Activated CD4-positive, alpha-beta T cell treated with anti-CD3 and anti-CD28 coated beads, Interleukin-2, amount 50 U/mL, for 4 hours (primary cell): ENCODE data around the gene C2orf15.
"Not testable (repeated sequence)": the region's sequence is repeated elsewhere in the genome, so short reads cannot be mapped to it uniquely, and the experiment has no call there.

Experiments used
- DNase-seq, 2 experiments: peaks; one replicate each; pipeline ENCODE4 v3.0.0-alpha.2; 2020

The C2orf15 gene, protein sequence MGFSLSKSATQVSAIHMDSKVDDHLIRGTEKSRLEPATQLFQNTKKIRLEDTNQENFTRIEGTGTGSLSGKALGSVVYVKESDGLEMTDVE

DNA sequence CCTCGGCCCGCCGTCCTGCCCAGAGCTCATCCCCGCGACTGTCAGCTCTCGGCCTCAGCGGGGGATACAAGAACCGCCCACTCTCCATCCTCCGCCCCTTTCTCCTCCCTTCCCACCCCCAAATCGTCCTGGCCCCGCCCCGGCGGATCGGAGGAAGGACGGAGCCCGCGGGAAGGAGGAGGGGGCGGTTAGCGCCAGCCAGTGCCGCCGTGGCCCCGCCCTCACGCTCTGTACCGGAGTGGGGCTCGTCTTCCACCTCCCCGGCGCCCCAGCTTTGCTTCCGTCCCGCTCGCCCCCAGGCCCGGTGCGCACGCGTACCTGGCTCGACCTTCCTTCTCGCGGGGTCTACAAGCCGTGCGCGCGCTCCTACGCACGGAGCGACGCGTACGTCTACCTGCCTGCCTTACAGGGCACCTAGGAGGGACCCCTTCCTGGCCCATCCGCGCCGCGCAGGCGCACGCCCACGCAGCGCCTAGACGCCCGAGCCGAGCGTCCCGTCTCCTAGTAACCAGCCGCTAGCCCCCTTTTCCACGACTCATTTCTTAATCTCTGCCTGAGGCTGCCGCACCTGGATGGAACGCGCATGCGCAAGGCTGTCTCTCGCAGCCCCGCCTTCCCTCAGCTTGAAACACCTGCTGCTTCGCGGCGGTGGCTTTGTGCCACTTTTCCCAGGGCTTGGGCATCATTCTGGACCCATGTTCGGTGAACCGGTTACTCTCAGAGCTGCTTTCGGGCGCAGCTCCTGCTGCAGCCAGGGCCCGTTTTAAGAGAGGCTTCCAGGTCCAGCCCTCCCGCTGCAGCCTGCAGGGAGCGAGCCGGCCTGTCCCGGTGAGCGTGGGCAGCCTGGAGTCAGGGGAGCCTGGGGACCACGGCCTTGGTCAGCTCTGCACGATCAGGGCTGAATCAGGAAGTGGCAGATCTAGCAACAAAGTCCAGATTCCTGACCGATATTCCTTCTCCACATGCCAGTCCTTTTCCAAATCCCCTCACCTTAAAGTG lies at the start of gene C2orf15:
TSS of gene C2orf15 (plus strand) at position 598 of the 999 bp plus-strand sequence. CDS start 8,852 bp downstream, outside the sequence.
- peak; percentile 96 to 97 for DNase-seq

DNA sequence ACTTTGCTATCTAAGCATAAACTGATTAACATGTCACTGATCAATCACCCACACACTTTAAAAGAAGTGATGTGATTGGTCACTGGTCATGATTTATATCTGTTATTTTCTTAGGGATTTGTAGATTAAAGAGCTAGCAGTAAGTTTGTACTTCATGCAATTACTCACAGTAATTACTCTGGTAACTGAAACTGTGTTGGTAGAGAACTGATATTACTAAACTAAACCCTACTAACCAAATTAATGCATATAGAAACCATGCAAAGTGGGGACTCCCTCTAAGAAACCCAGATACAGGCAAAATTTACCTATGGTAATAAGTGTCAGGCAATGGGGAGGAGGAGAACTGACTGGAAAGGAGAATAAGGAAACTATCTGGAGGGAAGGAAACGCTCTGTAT lies 44.8 kb upstream of the C2orf15 start:
- no peak for DNase-seq

DNA sequence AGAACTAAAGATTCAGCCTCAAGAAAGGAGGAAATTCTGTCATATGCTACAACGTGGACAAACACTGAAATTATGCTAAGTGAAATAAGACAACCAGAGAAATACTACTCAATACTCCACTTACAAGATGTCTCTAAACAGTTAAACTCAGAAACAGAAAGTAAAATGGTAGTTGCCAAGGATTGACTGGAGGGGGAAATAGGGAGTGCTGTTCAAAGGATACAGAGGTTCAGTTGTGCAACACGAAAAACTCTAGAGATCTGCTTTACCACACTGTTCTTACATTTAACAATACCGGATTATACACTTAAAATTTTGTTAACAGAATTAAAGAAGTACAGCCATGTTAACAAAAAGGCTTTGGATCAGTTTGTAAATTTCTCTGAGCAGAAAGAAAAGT lies 39.8 kb upstream of the C2orf15 start:
- DNase-seq, result no peak

DNA sequence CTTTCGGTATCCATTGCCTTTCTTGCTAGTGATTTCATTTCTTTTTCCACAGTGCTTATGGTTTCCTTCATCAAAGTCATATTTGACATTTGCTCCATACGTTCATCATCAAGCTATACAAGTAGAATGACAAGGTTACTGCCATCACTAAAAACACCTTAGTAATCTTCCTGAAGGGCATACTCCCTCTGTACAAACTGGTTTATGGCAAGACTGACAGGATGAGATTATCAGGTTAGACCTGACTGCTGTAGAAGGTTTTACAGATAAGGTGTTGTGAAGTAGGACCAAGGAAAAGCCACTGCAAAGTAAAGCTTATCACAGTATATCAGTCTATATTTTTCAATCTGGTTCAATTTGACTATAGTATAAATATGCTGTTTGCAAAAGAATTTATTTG lies 37.5 kb upstream of the C2orf15 start:
- no peak for DNase-seq

DNA sequence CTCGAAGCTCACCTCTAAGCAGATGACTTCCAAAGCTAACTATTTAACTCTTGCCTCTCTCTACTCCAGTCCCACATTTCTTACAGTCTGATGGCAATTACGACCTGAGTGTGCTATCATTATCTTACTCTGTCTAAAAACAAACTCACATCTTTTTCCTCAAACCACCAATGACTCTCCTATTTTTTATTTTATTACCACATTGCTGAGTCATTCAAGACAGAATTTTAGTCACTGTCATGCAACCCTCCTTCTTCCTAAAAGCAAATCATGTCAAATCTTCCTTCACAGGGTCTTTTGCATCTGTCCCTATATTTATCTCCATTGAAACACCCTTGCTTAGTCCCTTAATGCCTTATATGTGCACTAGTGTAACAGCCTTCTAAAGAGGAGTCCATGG lies 34.6 kb upstream of the C2orf15 start:
- no peak for DNase-seq

DNA sequence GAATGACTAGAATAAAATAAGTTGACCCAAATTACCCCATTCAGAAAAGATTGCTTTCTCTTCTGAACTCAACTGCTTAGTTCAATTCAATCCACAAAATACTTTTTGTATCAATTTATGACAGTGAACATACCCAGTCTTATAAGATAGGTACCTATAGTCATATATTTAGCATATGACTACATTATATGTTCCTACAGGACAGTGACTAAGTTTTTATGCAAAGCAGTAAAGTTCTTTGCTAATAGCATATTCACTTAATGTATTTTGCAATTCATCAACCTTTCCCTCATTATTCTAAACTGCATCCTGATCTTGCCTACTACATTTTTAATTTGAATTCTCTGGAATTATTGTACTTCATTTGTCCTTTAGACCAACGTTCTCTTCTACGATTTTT lies 30.3 kb upstream of the C2orf15 start:
- no peak for DNase-seq

DNA sequence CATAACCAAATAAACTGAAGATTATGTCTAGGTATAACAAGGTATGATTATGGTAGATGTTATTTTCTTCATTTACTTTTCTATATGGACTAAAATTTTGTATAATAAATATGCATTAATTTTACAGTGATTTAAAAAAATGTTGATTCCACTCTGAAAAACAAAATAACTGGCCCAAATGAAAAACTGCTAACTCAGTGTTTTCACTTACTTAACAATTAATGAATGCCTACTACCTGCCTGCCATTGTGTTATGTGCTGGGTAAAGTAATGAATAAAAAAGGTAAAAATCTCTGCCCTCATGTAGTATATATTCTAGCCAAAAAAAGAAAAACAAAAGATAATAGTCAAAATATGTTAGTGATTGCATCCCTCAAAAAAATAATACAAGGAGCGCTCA lies 29.6 kb upstream of the C2orf15 start:
- no peak for DNase-seq

DNA sequence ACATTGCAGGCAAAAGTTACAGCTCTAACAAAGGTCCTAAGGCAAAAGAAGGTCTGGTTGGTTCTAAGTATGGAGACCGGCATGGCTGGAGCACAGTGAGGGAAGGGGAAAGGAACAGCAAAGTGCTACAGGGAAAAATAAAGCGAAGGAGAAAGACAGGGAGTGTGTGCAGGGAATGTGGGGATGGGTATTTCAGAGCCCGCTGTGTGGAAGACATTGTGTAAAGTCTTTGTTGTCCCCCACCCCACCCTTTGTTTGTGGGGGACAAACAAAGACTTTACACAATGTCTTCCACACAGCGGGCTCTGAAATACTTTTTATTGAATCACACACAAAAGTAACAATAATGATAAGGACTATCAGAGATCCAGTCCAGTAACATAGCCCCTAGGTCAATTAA lies 28.9 kb upstream of the C2orf15 start:
- DNase-seq, result no peak

DNA sequence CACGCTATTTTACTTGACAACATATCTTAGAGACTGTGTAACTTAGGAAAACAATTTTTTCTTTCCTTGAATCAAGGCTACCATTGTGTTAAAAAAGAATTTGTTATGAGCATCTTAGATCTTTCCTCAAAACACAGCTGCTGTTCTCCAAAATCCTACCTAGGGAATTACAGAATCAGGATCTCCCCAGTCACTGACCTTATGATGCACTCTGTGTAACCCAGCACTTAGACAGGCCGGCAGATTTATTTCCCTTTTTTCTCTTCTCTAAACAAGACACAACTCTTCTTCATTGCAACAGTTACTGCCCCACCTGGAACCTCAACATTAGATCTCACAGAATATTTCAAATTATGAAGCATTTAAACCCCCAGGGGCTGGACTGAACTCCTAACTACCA lies 13.5 kb upstream of the C2orf15 start:
- no peak for DNase-seq

DNA sequence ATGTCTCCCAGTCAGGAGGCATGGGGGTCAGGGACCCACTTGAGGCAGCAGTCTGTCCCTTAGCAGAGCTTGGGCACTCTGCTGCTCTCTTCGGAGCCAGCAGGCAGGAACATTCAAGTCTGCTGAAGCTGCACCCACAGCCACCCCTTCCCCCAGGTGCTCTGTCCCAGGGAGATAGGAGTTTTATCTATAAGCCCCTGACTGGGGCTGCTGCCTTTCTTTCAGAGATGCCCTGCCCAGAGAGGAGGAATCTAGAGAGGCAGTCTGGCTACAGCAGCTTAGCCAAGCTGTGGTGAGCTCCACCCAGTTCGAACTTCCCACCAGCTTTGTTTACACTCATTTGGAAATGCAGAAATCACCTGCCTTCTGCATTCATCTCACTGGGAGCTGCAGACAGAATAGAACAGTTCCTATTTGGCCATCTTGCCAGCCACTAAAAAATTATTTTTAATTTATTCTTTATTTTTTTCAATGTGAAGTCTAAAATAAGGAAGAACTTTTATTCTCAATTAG lies 6.4 kb upstream of the C2orf15 start:
- not testable (repeated sequence) for DNase-seq

DNA sequence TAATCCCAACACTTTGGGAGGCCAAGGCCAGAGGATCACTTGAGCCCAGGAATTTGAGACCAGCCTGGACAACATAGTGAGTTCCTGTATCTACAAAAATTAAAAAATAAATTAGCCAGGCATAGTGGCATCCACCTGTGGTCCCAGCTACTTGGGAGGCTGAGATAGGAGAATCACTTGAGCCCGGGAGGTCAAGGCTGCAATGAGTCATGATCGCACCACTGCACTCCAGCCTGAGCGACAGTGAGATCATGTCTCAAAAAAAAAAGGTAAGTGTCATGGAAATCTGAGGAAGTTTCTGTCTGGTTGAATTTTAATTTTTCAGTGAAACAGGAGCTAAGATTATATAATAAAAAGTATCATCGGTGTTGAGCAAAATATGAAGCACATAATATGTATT lies 2.5 kb upstream of the C2orf15 start:
- DNase-seq, result no peak

DNA sequence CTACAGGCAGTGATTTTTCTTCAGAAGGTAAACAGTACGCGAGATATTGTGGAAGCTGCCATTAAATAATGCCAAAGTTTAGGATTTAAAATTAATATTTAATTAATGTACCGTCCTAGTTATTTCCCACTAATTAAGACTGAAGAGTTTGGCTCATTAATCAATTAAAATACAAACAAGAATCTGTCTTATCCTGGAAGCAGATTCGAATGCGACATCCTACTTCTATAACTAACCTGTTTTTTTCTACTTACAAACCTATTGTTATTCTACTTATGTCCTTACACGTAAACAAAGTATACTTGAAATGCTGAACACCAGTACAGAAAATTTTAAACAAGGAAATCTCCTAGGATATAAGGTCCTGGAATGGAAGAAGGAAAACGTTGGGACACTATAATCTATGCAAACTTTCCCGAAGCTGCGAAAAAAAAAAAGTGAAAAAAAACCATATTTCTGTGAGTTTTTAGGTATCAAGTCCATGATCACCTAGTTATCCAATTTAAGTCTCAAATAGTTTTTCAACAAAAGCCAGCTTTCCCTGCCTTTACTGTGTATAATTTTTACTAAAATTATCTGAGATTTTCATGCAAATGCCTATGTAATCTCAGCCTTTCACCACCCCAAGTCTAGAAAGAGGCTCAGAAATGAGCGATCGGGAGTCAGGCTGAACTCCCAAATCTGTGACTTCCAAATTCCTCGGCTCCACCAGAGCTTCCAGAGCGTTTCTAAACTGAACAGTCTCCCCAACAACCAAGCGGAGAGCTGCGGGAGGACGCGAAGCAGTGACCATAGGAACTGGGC lies 1.2 kb upstream of the C2orf15 start:
- DNase-seq, result no peak

DNA sequence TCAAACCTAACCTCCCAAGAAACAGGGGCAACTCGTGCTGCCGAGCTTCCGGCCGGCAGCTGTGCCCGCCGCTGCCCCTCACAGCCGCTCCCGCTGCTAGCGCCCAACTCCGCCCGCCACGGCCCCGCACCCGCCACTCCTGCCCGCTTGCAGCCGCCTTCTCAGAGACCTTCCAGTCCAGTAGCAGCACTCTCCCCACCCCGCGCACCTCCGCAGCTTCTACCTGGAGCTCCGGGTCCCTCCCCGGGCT lies 722 bp upstream of the C2orf15 start:
- DNase-seq, result no peak

DNA sequence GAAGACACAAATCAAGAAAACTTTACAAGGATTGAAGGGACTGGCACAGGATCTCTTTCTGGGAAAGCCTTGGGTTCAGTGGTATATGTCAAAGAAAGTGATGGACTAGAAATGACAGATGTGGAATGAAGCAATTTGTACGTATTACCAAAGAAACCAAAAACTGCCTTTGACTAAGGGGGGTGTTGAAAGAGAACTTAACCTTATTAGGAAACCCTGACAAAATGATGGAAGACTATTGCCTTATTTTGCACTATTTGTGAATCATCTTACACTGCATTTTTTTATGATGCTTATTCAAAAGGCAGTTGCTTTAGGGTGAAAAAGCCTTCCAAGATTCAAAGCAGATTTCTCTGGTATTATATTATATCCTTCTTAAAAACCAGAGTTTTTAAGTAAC lies 9.2 kb downstream of the C2orf15 start:
- DNase-seq, result no peak

DNA sequence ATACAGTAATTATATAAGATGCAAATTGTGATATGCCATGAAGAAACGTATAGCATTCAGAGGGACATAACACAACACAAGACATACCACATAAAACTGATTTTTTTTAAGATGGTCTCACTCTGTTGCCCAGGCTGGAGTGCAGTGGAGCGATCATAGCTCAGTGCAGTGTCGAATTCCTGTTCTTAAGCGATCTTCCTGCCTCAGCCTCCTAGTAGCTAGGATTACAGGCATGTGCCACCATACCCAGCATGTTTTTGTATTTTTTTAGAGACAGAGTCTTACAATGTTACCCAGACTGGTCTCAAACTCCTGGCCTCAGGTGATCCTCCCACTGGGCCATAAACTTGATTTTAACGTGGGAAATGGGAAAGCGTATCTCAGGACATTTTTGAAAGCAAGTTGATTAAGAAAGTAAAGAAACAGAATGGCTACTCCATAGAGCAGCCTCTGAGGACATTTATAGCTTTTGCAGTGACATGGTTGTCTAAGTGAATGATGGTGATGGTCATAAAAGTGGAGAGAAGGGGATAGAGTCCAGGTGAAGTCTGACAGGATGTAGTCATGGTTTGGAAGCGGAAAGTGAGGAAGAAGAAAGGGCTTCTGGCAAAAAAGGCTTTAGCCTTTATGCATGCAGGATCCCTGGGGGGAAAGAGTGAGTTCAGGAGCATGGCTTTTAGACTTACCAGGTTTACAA lies 10.8 kb downstream of the C2orf15 start:
- DNase-seq, result no peak

DNA sequence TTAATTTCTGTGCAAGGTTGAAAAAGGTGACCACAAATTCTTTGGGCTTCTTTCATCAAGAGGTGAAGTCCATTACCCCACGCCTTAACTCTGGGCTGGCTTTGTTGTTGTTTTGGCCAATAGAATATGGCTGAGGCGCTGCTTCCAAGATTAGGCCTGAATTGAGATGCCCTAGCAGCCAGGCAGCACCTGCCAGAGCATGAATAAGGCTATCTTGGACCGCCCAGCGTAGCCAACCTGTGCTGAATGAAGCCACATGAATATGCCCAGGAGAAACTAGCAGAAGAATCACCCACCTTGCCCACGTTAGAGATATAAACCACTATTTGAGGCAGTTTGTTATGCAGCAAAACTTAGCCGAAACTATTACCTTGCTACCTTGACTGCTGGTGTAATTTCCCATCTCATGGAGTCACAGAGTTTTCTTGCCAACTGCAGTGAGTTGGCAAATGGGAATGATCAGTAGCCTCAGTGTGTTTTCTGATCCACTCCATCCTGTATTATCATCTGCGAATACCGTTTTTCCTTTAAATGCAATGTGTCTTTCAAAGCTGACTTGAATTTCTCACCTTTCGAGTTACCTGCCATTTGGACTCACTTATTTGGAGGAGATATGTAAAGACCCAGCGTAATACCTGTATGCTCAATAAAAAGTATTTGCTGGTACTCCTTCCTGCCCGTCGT lies 12.6 kb downstream of the C2orf15 start:
- DNase-seq, result no peak

DNA sequence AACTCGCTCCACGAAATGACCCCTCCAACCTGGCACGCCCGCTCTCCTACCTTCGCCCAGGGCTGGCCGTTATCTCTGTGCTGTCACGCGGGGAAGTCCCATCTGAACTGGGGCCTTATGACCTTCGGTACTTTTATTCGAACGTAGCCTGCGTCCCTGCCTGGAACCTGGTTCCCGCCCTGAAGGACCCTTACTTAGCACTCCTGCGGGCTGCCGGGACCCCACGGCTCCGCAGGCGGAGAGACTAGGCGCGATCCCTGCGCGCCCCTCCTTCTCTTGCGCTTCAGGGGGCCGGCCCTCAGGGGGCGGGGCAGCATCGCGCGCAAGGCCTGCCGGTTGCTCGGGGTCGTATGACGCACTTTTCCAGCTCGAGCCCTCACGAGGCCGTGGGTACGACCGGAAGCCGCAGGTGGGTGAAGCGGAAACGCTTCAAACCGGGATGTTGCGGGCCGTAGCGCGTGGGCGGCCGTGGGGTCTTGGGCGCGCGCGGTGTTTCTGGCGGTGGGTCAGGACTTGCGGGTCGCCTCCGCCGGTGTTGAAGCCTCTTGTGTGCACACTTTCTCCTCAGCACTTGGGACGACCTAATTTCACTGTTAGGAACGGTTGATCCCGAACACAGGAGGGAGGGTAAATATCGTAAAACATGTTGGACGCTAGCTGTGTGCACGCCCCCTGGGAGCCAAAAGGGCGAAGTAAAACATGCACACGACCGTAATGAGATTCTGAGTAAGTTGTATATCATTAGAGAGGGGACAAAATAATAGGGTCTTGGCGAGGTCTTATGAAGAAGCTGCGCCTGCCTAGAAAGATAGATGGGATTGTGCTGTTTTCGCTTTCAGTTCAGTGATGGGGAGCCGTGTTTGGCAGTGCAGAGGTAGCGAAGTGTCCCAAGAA lies 13.4 kb downstream of the C2orf15 start, which contains the start of the genes LIPT1 and TSGA10:
TSS of gene LIPT1 (plus strand) at position 325 of the 894 bp plus-strand sequence. CDS start 6,991 bp downstream, outside the sequence.
TSS of gene TSGA10 (minus strand) at position 300 of the 894 bp plus-strand sequence. CDS start 45,503 bp downstream, outside the sequence.
- DNase-seq, result peak; percentile 85 to 89

DNA sequence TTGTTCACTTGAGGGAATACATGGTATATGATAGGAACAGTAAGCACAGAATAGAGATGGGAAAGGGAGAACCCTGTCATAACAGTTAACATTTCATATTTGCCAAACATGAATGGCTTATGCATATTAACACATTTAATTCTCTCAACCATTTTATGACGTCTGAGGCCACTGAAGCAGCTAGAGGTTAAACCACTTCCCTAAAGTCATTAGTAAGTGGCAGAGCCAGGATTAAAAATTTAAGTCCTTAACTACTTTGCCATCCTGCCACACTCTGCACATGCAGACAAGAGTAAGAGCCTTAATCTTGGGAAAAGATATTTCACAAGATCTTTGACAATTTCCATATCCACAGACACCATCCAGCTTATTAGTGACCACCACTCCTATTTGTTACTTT lies 15.4 kb downstream of the C2orf15 start:
- DNase-seq, result no peak

DNA sequence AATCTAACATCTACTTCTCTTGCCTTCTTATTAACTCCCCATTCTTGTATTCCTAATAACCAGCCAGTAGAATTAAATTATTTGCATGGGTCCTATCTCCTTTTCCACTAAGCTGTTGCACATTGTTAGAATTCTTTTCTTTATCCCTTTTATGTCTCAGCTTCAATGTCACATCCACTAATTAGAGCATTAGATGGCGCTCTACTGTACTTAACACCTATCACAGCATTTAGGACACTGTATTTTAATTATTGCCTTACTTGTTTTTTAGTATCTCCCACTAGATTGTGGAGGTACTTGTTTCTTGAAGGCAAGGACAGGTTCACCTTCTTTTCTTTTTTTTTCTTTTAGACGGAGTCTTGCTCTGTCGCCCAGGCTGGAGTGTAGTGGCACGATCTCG lies 17.1 kb downstream of the C2orf15 start:
- DNase-seq, result no peak

DNA sequence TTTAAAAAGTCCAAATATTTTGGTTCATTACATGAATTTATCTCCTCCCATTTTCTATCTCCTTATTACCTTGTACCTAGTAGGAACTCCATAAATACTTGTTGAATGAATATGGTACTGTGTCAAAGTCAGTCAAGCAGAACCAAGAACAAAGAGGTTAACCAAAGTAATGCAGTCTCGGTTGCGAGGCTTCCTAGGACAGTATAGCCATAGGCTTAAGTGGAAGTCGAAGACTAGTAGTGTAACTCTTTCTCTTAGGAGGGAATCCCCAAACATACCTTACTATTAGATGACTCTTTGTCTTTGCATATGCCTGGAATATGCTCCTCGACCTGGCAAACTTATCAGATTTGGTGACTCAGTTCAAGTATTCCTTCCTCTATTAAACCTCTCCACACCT lies 18.1 kb downstream of the C2orf15 start:
- no peak for DNase-seq

DNA sequence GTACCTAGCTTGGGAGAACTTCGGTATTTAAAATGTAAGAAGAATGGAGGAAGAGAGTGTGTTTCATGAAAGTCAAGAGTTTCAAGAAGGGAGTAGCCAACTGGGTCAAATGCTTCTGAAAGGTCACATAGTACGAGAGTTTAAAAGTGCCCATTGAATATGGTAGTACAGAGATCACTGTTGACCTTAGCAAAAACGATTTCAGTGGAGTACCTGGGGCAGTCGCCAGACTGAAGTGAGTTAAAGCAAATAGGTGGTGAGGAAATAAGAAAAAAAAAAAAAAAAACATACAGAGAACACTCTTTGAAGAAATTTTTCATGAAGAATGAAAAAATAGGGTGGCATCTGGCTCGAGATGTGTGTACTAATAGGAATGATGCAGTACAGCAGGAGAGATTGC lies 24.7 kb downstream of the C2orf15 start:
- no peak for DNase-seq
